Measurements from ENCODE around the gene WDR90. TPM values are rescaled to one million over a fixed set of nuclear protein-coding genes. Genes with fewer than 3 reads are reported as not detected.

The WDR90 gene
- total and polyA plus RNA-seq, 2 experiments from 2014 or later, result 25.9 to 42.2 TPM

GRCh38 chr16:675884-676564 lies 26.9 kb downstream of the WDR90 start:
- Histone ChIP-seq H3F3A (replicated peaks; ENCODE audit: low read depth) (peaks cover 18% of the 10 kb centered on the region), H3K4me2 (peak overlapping the region; percentile 86), H4K20me1 (replicated peaks; ENCODE audit: insufficient read depth) (peaks cover 3% of the 10 kb centered on the region), H3K4me3 (peak overlapping the region; percentile 66), H3K4me1 (ENCODE audit: insufficient read depth) (peaks cover 11% of the 10 kb centered on the region; the same call in 1 of the 2 replicates), H3K27ac (ENCODE audit: low read depth) (no peak overlapping the region), H3K79me2 (replicated peaks; ENCODE audit: insufficient read depth) (peaks cover 4% of the 10 kb centered on the region; the same call in 1 of the 2 replicates), H3K27me3 (ENCODE audit: insufficient read depth) (no peaks in the 10 kb centered on the region), H2AFZ (no peak overlapping the region), H3K36me3 (ENCODE audit: insufficient read depth) (peaks cover under 1% of the 10 kb centered on the region; the same call in 1 of the 2 replicates), H3K9me2 (ENCODE audit: insufficient read depth) (no peaks in the 10 kb centered on the region)
- no peak; the same call in 2 of the 3 replicates for ATAC-seq
- peaks cover 9% of the 10 kb centered on the region; the same call in 2 of the 3 replicates for H3K36me3 Mint-ChIP-seq (ENCODE audit: low read depth)
- no peak for TF ChIP-seq EZH2phosphoT487 (IDR thresholded peaks at IDR 0.05; ENCODE audit: unreplicated experiment)
- TF ChIP-seq, protein P1, sequence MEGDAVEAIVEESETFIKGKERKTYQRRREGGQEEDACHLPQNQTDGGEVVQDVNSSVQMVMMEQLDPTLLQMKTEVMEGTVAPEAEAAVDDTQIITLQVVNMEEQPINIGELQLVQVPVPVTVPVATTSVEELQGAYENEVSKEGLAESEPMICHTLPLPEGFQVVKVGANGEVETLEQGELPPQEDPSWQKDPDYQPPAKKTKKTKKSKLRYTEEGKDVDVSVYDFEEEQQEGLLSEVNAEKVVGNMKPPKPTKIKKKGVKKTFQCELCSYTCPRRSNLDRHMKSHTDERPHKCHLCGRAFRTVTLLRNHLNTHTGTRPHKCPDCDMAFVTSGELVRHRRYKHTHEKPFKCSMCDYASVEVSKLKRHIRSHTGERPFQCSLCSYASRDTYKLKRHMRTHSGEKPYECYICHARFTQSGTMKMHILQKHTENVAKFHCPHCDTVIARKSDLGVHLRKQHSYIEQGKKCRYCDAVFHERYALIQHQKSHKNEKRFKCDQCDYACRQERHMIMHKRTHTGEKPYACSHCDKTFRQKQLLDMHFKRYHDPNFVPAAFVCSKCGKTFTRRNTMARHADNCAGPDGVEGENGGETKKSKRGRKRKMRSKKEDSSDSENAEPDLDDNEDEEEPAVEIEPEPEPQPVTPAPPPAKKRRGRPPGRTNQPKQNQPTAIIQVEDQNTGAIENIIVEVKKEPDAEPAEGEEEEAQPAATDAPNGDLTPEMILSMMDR (conservative IDR thresholded peaks at IDR 0.05; ENCODE audit: low read depth in 2 of 2), result no peak
- no peak for TF ChIP-seq NANOG (IDR thresholded peaks at IDR 0.05; ENCODE audit: borderline replicate concordance)
- TF ChIP-seq, protein P2, sequence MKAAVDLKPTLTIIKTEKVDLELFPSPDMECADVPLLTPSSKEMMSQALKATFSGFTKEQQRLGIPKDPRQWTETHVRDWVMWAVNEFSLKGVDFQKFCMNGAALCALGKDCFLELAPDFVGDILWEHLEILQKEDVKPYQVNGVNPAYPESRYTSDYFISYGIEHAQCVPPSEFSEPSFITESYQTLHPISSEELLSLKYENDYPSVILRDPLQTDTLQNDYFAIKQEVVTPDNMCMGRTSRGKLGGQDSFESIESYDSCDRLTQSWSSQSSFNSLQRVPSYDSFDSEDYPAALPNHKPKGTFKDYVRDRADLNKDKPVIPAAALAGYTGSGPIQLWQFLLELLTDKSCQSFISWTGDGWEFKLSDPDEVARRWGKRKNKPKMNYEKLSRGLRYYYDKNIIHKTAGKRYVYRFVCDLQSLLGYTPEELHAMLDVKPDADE (IDR thresholded peaks at IDR 0.05), result no peak
- TF ChIP-seq POLR2AphosphoS5 (IDR thresholded peaks at IDR 0.05; ENCODE audit: low read depth), result no peak
- no peak for TF ChIP-seq EZH2 (IDR thresholded peaks at IDR 0.05; ENCODE audit: low read depth, unreplicated experiment)
- TF ChIP-seq STAT1 (IDR thresholded peaks at IDR 0.05; ENCODE audit: unreplicated experiment), result no peak
- no peak for TF ChIP-seq ZNF331 (CRISPR knock-in tag; IDR thresholded peaks at IDR 0.05; ENCODE audit: low read depth)
- TF ChIP-seq, protein P3, sequence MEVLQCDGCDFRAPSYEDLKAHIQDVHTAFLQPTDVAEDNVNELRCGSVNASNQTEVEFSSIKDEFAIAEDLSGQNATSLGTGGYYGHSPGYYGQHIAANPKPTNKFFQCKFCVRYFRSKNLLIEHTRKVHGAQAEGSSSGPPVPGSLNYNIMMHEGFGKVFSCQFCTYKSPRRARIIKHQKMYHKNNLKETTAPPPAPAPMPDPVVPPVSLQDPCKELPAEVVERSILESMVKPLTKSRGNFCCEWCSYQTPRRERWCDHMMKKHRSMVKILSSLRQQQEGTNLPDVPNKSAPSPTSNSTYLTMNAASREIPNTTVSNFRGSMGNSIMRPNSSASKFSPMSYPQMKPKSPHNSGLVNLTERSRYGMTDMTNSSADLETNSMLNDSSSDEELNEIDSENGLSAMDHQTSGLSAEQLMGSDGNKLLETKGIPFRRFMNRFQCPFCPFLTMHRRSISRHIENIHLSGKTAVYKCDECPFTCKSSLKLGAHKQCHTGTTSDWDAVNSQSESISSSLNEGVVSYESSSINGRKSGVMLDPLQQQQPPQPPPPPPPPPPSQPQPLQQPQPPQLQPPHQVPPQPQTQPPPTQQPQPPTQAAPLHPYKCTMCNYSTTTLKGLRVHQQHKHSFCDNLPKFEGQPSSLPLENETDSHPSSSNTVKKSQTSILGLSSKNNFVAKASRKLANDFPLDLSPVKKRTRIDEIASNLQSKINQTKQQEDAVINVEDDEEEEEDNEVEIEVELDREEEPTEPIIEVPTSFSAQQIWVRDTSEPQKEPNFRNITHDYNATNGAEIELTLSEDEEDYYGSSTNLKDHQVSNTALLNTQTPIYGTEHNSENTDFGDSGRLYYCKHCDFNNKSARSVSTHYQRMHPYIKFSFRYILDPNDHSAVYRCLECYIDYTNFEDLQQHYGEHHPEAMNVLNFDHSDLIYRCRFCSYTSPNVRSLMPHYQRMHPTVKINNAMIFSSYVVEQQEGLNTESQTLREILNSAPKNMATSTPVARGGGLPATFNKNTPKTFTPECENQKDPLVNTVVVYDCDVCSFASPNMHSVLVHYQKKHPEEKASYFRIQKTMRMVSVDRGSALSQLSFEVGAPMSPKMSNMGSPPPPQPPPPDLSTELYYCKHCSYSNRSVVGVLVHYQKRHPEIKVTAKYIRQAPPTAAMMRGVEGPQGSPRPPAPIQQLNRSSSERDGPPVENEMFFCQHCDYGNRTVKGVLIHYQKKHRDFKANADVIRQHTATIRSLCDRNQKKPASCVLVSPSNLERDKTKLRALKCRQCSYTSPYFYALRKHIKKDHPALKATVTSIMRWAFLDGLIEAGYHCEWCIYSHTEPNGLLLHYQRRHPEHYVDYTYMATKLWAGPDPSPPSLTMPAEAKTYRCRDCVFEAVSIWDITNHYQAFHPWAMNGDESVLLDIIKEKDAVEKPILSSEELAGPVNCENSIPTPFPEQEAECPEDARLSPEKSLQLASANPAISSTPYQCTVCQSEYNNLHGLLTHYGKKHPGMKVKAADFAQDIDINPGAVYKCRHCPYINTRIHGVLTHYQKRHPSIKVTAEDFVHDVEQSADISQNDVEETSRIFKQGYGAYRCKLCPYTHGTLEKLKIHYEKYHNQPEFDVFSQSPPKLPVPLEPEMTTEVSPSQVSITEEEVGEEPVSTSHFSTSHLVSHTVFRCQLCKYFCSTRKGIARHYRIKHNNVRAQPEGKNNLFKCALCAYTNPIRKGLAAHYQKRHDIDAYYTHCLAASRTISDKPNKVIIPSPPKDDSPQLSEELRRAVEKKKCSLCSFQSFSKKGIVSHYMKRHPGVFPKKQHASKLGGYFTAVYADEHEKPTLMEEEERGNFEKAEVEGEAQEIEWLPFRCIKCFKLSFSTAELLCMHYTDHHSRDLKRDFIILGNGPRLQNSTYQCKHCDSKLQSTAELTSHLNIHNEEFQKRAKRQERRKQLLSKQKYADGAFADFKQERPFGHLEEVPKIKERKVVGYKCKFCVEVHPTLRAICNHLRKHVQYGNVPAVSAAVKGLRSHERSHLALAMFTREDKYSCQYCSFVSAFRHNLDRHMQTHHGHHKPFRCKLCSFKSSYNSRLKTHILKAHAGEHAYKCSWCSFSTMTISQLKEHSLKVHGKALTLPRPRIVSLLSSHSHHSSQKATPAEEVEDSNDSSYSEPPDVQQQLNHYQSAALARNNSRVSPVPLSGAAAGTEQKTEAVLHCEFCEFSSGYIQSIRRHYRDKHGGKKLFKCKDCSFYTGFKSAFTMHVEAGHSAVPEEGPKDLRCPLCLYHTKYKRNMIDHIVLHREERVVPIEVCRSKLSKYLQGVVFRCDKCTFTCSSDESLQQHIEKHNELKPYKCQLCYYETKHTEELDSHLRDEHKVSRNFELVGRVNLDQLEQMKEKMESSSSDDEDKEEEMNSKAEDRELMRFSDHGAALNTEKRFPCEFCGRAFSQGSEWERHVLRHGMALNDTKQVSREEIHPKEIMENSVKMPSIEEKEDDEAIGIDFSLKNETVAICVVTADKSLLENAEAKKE (CRISPR knock-in tag; IDR thresholded peaks at IDR 0.05), result no peak
- no peak for TF ChIP-seq CREB1 (CRISPR knock-in tag; IDR thresholded peaks at IDR 0.05; ENCODE audit: low read depth)
- TF ChIP-seq JUNB (IDR thresholded peaks at IDR 0.05; ENCODE audit: unreplicated experiment), result no peak
- TF ChIP-seq, protein P4, sequence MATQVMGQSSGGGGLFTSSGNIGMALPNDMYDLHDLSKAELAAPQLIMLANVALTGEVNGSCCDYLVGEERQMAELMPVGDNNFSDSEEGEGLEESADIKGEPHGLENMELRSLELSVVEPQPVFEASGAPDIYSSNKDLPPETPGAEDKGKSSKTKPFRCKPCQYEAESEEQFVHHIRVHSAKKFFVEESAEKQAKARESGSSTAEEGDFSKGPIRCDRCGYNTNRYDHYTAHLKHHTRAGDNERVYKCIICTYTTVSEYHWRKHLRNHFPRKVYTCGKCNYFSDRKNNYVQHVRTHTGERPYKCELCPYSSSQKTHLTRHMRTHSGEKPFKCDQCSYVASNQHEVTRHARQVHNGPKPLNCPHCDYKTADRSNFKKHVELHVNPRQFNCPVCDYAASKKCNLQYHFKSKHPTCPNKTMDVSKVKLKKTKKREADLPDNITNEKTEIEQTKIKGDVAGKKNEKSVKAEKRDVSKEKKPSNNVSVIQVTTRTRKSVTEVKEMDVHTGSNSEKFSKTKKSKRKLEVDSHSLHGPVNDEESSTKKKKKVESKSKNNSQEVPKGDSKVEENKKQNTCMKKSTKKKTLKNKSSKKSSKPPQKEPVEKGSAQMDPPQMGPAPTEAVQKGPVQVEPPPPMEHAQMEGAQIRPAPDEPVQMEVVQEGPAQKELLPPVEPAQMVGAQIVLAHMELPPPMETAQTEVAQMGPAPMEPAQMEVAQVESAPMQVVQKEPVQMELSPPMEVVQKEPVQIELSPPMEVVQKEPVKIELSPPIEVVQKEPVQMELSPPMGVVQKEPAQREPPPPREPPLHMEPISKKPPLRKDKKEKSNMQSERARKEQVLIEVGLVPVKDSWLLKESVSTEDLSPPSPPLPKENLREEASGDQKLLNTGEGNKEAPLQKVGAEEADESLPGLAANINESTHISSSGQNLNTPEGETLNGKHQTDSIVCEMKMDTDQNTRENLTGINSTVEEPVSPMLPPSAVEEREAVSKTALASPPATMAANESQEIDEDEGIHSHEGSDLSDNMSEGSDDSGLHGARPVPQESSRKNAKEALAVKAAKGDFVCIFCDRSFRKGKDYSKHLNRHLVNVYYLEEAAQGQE (IDR thresholded peaks at IDR 0.05; ENCODE audit: unreplicated experiment), result no peak
- no peak for TF ChIP-seq ZNF114 (CRISPR knock-in tag; IDR thresholded peaks at IDR 0.05)
- peak; percentile 36 for DNase-seq (ENCODE audit: low spot score)
- H3K4me1 Mint-ChIP-seq, result peaks cover 18% of the 10 kb centered on the region
- 0 out of 3 replicates have a peak overlapping the region, but pooled peaks have one; percentile 40 for H3K4me3 Mint-ChIP-seq
- peaks cover 12% of the 10 kb centered on the region for H3K27me3 Mint-ChIP-seq (ENCODE audit: insufficient read depth, low read depth, poor library complexity)
- H3K27ac Mint-ChIP-seq, result no peak overlapping the region
- no peaks in the 10 kb centered on the region; the same call in 2 of the 3 replicates for H3K9me3 Mint-ChIP-seq
